ENCODE measurements around the gene SYDE1.

DNA sequence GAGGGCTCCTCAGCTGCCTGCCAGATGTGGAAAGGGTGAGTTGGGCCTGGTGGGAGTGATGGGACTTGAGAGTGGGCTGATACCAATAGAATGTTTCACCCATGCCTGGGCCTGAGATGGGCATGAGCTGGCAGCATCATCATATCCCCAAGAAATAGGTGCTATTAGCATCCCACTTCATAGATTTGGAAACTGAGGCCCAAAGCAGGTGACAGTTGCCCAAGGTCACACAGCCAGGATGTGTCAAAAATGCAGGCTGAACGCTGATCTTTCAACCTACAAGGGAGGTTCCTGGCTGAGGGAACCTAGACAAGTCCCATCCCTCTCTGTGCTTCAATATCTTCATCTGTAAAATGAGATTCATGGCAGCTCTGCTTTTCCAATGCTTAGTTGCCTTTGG lies 4.6 kb downstream of the SYDE1 start:
- no peak for TF ChIP-seq EZH2phosphoT487 (IDR thresholded peaks at IDR 0.05; ENCODE audit: unreplicated experiment)
- TF ChIP-seq, protein P1, sequence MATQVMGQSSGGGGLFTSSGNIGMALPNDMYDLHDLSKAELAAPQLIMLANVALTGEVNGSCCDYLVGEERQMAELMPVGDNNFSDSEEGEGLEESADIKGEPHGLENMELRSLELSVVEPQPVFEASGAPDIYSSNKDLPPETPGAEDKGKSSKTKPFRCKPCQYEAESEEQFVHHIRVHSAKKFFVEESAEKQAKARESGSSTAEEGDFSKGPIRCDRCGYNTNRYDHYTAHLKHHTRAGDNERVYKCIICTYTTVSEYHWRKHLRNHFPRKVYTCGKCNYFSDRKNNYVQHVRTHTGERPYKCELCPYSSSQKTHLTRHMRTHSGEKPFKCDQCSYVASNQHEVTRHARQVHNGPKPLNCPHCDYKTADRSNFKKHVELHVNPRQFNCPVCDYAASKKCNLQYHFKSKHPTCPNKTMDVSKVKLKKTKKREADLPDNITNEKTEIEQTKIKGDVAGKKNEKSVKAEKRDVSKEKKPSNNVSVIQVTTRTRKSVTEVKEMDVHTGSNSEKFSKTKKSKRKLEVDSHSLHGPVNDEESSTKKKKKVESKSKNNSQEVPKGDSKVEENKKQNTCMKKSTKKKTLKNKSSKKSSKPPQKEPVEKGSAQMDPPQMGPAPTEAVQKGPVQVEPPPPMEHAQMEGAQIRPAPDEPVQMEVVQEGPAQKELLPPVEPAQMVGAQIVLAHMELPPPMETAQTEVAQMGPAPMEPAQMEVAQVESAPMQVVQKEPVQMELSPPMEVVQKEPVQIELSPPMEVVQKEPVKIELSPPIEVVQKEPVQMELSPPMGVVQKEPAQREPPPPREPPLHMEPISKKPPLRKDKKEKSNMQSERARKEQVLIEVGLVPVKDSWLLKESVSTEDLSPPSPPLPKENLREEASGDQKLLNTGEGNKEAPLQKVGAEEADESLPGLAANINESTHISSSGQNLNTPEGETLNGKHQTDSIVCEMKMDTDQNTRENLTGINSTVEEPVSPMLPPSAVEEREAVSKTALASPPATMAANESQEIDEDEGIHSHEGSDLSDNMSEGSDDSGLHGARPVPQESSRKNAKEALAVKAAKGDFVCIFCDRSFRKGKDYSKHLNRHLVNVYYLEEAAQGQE (IDR thresholded peaks at IDR 0.05; ENCODE audit: unreplicated experiment), result no peak
- TF ChIP-seq, protein P2, sequence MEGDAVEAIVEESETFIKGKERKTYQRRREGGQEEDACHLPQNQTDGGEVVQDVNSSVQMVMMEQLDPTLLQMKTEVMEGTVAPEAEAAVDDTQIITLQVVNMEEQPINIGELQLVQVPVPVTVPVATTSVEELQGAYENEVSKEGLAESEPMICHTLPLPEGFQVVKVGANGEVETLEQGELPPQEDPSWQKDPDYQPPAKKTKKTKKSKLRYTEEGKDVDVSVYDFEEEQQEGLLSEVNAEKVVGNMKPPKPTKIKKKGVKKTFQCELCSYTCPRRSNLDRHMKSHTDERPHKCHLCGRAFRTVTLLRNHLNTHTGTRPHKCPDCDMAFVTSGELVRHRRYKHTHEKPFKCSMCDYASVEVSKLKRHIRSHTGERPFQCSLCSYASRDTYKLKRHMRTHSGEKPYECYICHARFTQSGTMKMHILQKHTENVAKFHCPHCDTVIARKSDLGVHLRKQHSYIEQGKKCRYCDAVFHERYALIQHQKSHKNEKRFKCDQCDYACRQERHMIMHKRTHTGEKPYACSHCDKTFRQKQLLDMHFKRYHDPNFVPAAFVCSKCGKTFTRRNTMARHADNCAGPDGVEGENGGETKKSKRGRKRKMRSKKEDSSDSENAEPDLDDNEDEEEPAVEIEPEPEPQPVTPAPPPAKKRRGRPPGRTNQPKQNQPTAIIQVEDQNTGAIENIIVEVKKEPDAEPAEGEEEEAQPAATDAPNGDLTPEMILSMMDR (conservative IDR thresholded peaks at IDR 0.05; ENCODE audit: low read depth in 2 of 2), result no peak
- no peak for TF ChIP-seq EZH2 (IDR thresholded peaks at IDR 0.05; ENCODE audit: low read depth, unreplicated experiment)
- TF ChIP-seq POLR2AphosphoS5 (IDR thresholded peaks at IDR 0.05; ENCODE audit: low read depth), result no peak
- TF ChIP-seq CREB1 (CRISPR knock-in tag; IDR thresholded peaks at IDR 0.05; ENCODE audit: low read depth), result no peak
- TF ChIP-seq, protein P3, sequence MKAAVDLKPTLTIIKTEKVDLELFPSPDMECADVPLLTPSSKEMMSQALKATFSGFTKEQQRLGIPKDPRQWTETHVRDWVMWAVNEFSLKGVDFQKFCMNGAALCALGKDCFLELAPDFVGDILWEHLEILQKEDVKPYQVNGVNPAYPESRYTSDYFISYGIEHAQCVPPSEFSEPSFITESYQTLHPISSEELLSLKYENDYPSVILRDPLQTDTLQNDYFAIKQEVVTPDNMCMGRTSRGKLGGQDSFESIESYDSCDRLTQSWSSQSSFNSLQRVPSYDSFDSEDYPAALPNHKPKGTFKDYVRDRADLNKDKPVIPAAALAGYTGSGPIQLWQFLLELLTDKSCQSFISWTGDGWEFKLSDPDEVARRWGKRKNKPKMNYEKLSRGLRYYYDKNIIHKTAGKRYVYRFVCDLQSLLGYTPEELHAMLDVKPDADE (IDR thresholded peaks at IDR 0.05), result no peak
